ENCODE results near the gene DST. TPM values are rescaled to one million over a fixed set of nuclear protein-coding genes. Genes with fewer than 3 reads are reported as not detected.

The DST gene
- total RNA-seq, 2 experiments from 2014 or later, result 1.3 to 1.7 TPM

DNA sequence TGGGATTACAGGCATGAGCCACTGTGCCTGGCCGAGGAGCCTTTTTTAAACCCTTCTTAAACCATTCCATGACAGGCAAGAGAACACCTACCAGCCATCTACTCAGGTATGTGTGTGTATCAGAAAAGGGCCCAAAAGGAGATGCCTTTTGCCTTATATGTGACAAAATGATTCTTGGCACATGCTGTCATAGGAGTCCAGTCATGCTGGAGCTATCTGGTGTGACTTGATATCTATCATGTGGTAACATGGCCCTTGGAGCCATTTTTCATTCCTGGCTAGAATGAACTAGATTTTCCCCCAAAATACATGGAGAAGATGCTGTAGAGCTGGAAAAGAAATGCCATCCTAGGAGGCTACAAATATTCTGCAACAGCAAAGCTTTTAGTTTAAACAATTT is 129.1 kb downstream of the DST start:
- Mint-ChIP-seq H3K27ac (no peak overlapping the region), H3K4me3 (no peak overlapping the region), H3K27me3 (no peaks in the 10 kb centered on the region), H3K9me3 (no peaks in the 10 kb centered on the region), H3K4me1 (ENCODE audit: low read depth) (no peaks in the 10 kb centered on the region), H3K36me3 (ENCODE audit: low read depth) (no peaks in the 10 kb centered on the region)
- DNase-seq (no peak), ATAC-seq (no peak)
- POLR2A ChIA-PET, result no interaction called here
- TF ChIP-seq, protein P1, sequence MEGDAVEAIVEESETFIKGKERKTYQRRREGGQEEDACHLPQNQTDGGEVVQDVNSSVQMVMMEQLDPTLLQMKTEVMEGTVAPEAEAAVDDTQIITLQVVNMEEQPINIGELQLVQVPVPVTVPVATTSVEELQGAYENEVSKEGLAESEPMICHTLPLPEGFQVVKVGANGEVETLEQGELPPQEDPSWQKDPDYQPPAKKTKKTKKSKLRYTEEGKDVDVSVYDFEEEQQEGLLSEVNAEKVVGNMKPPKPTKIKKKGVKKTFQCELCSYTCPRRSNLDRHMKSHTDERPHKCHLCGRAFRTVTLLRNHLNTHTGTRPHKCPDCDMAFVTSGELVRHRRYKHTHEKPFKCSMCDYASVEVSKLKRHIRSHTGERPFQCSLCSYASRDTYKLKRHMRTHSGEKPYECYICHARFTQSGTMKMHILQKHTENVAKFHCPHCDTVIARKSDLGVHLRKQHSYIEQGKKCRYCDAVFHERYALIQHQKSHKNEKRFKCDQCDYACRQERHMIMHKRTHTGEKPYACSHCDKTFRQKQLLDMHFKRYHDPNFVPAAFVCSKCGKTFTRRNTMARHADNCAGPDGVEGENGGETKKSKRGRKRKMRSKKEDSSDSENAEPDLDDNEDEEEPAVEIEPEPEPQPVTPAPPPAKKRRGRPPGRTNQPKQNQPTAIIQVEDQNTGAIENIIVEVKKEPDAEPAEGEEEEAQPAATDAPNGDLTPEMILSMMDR (IDR thresholded peaks at IDR 0.05), result no peak
- intact Hi-C loops (cut with micrococcal nuclease), result no loop called here
- CTCF ChIA-PET, result no interaction called here

- no peaks in the 10 kb centered on the region for H3K27me3 Mint-ChIP-seq
- POLR2A ChIA-PET, result no interaction called here
- H3K9me3 Mint-ChIP-seq, result no peaks in the 10 kb centered on the region
- H3K4me1 Mint-ChIP-seq (ENCODE audit: low read depth), result no peaks in the 10 kb centered on the region
- no peak overlapping the region for H3K27ac Mint-ChIP-seq
- no peak overlapping the region for H3K4me3 Mint-ChIP-seq
- no peak for DNase-seq
- intact Hi-C loops (cut with micrococcal nuclease), result no loop called here
- no peak for ATAC-seq
- CTCF ChIA-PET, result interaction anchor here (1.7 kb wide), 1 partner anchor 31 kb away, joined by 4 read pairs; no protein-coding TSS in a partner anchor
- H3K36me3 Mint-ChIP-seq (ENCODE audit: low read depth), result no peaks in the 10 kb centered on the region
- TF ChIP-seq, protein P1 (IDR thresholded peaks at IDR 0.05), result no peak
Observed at GRCh38 chr6:56511591-56511990, 131.1 kb downstream of the DST start.

DNA sequence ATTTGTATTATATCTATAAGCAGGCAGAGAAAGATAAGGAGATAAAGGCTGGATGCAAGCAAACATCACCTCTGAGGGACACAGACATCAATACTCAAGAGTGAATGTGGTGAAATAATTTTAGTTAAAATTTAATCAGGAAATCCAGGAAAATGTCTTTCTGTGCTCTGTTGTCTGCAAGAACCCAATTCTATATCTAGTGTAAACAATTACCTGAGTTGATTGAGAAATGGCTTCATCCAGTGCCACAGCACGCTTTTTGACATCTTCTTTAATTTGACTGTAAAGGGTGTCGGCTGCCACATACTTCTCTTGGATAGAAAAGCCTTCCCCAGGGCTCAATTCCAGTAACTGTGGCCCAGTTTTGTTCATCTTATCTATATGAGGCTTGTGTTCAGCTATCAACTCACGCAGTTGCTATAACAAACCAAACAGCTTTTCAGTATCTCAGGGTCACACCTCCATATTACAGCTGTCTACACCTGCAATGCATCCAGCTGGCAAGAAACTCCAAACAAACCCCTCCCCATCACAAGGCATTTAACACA is 131.6 kb downstream of the DST start:
- DNase-seq (no peak), ATAC-seq (no peak)
- Mint-ChIP-seq H3K9me3 (no peaks in the 10 kb centered on the region), H3K27me3 (no peaks in the 10 kb centered on the region), H3K4me3 (no peak overlapping the region), H3K36me3 (ENCODE audit: low read depth) (no peaks in the 10 kb centered on the region), H3K4me1 (ENCODE audit: low read depth) (no peaks in the 10 kb centered on the region), H3K27ac (no peak overlapping the region)
- TF ChIP-seq, protein P1 (IDR thresholded peaks at IDR 0.05), result no peak
- CTCF ChIA-PET, result no interaction called here
- POLR2A ChIA-PET, result interaction anchor here (0.6 kb wide), 1 partner anchor 735 kb away, joined by 3 read pairs; no protein-coding TSS in a partner anchor
- intact Hi-C loops (cut with micrococcal nuclease), result no loop called here

- no peak for DNase-seq
- TF ChIP-seq, protein P1 (IDR thresholded peaks at IDR 0.05), result no peak
- Mint-ChIP-seq H3K27ac (no peak overlapping the region), H3K9me3 (no peaks in the 10 kb centered on the region), H3K27me3 (no peaks in the 10 kb centered on the region), H3K4me1 (ENCODE audit: low read depth) (no peaks in the 10 kb centered on the region), H3K36me3 (ENCODE audit: low read depth) (no peaks in the 10 kb centered on the region), H3K4me3 (no peak overlapping the region)
- ATAC-seq, result no peak
- POLR2A ChIA-PET, result no interaction called here
- intact Hi-C loops (cut with micrococcal nuclease), result no loop called here
- CTCF ChIA-PET, result no interaction called here
Observed at GRCh38 chr6:56509031-56509430, 133.7 kb downstream of the DST start.

DNA sequence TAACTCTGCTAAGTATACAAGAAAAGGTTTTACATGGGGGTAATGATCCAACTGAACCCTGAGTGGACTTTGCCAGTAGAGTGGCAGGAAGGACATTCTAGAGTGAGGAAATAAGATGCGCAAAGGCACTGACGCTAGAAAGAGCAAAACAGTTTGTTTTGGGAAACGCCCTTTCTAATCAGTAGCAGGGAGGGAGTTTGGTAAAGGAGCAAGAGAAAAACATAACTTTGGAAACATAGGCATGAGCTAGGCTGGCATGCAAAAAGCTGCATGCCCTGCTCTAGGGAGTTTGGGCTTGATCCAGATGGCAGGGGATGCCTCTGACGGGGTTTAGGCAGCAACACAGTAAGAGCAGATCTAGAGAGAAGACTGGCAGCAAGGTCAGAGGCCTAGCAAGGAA is 135.2 kb downstream of the DST start:
- intact Hi-C loops (cut with micrococcal nuclease), result no loop called here
- POLR2A ChIA-PET, result no interaction called here
- Mint-ChIP-seq H3K27ac (no peak overlapping the region), H3K36me3 (ENCODE audit: low read depth) (no peaks in the 10 kb centered on the region), H3K4me1 (ENCODE audit: low read depth) (no peaks in the 10 kb centered on the region), H3K9me3 (no peaks in the 10 kb centered on the region), H3K27me3 (no peaks in the 10 kb centered on the region), H3K4me3 (no peak overlapping the region)
- DNase-seq, result no peak
- CTCF ChIA-PET, result no interaction called here
- ATAC-seq, result no peak
- TF ChIP-seq, protein P1 (IDR thresholded peaks at IDR 0.05), result no peak
